SK-N-SH treated with all-trans-retinoic acid at 6 μM for 48 hours (cell line): ENCODE results near the gene TXLNA.

Experiments used
- ATAC-seq: fragments of 200-7000 bp; cut with Tn5 transposase; 3 replicates; pipeline ENCODE4 v1.9.1; 2020; ENCODE audit warnings: mild to moderate bottlenecking, moderate library complexity
- ARNTL ChIP-seq: fragments of 450-650 bp; formaldehyde crosslinking; IDR thresholded peaks from 2 replicates; pipeline ENCODE4 v1.5.0; 2020; ENCODE audit warnings: low read depth, mild to moderate bottlenecking, moderate library complexity, borderline replicate concordance
- BACH2 ChIP-seq: fragments of 250-450 bp; sonication (Bioruptor Pico); IDR thresholded peaks from 2 replicates; pipeline ENCODE4 v1.9.0; 2021; ENCODE audit warnings: mild to moderate bottlenecking, borderline replicate concordance
- CREB5 ChIP-seq: fragments of 250-450 bp; sonication (Bioruptor Pico); IDR thresholded peaks from 2 replicates; pipeline ENCODE4 v1.5.1; 2020; ENCODE audit warnings: low read depth, mild to moderate bottlenecking, moderate library complexity
- CSRNP3 ChIP-seq: fragments of 250-450 bp; sonication (Bioruptor Pico); IDR thresholded peaks from 2 replicates; pipeline ENCODE4 v1.5.1; 2021; ENCODE audit warnings: mild to moderate bottlenecking, moderate library complexity
- ISL1 ChIP-seq: fragments of 250-450 bp; sonication (Bioruptor Pico); IDR thresholded peaks from 2 replicates; pipeline ENCODE4 v2.1.2; 2022; ENCODE audit warnings: mild to moderate bottlenecking, moderate library complexity
- OSR1 ChIP-seq: fragments of 250-450 bp; sonication (Bioruptor Pico); IDR thresholded peaks from 2 replicates; pipeline ENCODE4 v1.8.0; 2022; ENCODE audit warnings: moderate library complexity, mild to moderate bottlenecking, inconsistent platforms
- PPARA ChIP-seq: fragments of 250-450 bp; sonication (Bioruptor Pico); IDR thresholded peaks from 2 replicates; pipeline ENCODE4 v1.5.0; 2020; ENCODE audit warnings: mild to moderate bottlenecking, borderline replicate concordance
- RARB ChIP-seq: fragments of 250-450 bp; sonication (Bioruptor Pico); IDR thresholded peaks from 2 replicates; pipeline ENCODE4 v1.8.0; 2021; ENCODE audit warnings: mild to moderate bottlenecking, moderate library complexity
- SNAI2 ChIP-seq: fragments of 250-450 bp; sonication (Bioruptor Pico); IDR thresholded peaks from 2 replicates; pipeline ENCODE4 v1.5.0; 2020; ENCODE audit warnings: mild to moderate bottlenecking, moderate library complexity
- TCF4 ChIP-seq: fragments of 250-450 bp; sonication (Bioruptor Pico); IDR thresholded peaks from 2 replicates; pipeline ENCODE4 v1.8.0; 2021; ENCODE audit warnings: mild to moderate bottlenecking, moderate library complexity, borderline replicate concordance
- TSHZ2 ChIP-seq: fragments of 250-450 bp; sonication (Bioruptor Pico); IDR thresholded peaks from 2 replicates; pipeline ENCODE4 v1.5.0; 2020; ENCODE audit warnings: mild to moderate bottlenecking, moderate library complexity
- ZC3H10 ChIP-seq: fragments of 250-450 bp; sonication (Bioruptor Pico); IDR thresholded peaks from 2 replicates; pipeline ENCODE4 v1.5.1; 2021; ENCODE audit warnings: mild to moderate bottlenecking, moderate library complexity
- ZFP3 ChIP-seq: fragments of 250-450 bp; sonication (Bioruptor Pico); IDR thresholded peaks from 2 replicates; pipeline ENCODE4 v1.5.0; 2020; ENCODE audit warnings: mild to moderate bottlenecking, moderate library complexity
- ZFP30 ChIP-seq: fragments of 450-650 bp; formaldehyde crosslinking; IDR thresholded peaks from 2 replicates; pipeline ENCODE4 v1.5.0; 2022; ENCODE audit warnings: mild to moderate bottlenecking, moderate library complexity
- ZNF565 ChIP-seq: fragments of 450-650 bp; formaldehyde crosslinking; conservative IDR thresholded peaks from 2 replicates; pipeline ENCODE4 v1.5.0; 2020; ENCODE audit warnings: low read depth, mild to moderate bottlenecking, moderate library complexity
- ZNF70 ChIP-seq: fragments of 450-650 bp; formaldehyde crosslinking; IDR thresholded peaks from 2 replicates; pipeline ENCODE4 v1.5.0; 2020; ENCODE audit warnings: mild to moderate bottlenecking, moderate library complexity
- ZNF8 ChIP-seq: fragments of 450-650 bp; formaldehyde crosslinking; IDR thresholded peaks from 2 replicates; pipeline ENCODE4 v1.5.0; 2020; ENCODE audit warnings: mild to moderate bottlenecking, moderate library complexity
- TF ChIP-seq, protein P1 (sequence below): fragments of 250-450 bp; sonication (Bioruptor Pico); IDR thresholded peaks from 2 replicates; pipeline ENCODE4 v1.8.0; 2020; ENCODE audit warnings: mild to moderate bottlenecking, moderate library complexity, borderline replicate concordance
- TF ChIP-seq, protein P2 (sequence below): fragments of 250-450 bp; sonication (Bioruptor Pico); IDR thresholded peaks from 2 replicates; pipeline ENCODE4 v1.8.0; 2021; ENCODE audit warnings: low read depth, mild to moderate bottlenecking, moderate library complexity, borderline replicate concordance

Gene TXLNA

DNA sequence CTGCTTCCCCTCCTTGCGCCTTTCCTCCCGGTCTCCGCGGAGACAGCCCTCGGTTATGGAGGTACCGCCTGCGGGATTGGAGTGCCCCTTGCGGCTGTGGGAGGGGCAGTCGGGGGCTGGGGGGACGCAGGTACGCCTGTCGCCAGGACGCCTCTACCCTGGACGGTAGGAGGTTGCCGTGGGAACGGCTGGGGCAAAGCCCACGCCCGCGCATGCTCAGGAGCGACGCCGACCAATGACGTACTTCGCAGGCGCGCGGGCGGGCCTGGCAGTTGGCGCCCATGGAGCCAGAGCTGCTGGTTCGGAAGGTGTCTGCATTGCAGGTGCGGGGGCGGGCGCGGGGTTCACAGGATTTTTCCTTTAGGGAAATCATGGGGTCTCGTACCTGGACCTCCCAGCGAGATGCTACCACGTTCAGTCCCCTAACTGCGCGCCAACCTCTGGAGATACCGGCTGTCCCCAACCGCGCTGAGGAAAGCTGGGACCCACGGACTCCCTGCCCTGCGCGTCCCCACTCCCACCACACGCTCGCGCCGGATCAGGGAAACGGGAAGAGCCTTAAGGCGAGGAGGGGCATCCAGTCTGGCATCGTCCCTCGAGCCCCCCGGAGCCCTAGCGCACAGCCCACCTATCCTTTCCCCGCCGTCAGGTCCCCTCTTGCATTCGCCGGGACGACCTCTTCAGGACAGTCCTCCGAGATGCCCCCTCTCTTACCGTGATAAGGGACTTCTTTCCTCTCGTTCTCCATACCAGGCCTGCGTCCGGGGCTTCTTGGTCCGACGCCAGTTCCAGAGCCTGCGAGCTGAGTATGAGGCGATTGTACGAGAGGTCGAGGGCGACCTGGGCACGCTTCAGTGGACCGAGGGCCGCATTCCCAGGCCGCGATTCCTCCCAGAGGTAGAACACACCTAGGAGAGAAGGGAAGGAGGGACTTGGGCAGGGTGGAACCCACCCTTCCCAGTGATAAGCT lies 26.2 kb downstream of the TXLNA start, which contains the start of gene IQCC:
Gene IQCC (plus strand): TSS at position 271 of the 970 bp plus-strand sequence. CDS start 11 bp downstream, at position 282.
- ATAC-seq, result peak; percentile 72
- TF ChIP-seq, protein P1, sequence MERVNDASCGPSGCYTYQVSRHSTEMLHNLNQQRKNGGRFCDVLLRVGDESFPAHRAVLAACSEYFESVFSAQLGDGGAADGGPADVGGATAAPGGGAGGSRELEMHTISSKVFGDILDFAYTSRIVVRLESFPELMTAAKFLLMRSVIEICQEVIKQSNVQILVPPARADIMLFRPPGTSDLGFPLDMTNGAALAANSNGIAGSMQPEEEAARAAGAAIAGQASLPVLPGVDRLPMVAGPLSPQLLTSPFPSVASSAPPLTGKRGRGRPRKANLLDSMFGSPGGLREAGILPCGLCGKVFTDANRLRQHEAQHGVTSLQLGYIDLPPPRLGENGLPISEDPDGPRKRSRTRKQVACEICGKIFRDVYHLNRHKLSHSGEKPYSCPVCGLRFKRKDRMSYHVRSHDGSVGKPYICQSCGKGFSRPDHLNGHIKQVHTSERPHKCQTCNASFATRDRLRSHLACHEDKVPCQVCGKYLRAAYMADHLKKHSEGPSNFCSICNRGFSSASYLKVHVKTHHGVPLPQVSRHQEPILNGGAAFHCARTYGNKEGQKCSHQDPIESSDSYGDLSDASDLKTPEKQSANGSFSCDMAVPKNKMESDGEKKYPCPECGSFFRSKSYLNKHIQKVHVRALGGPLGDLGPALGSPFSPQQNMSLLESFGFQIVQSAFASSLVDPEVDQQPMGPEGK (CRISPR knock-in tag), result no peak
- TF ChIP-seq CSRNP3 (CRISPR knock-in tag) (0 out of 2 replicates have a peak, but pooled peaks have one; percentile 38), ZNF70 (peak; percentile 77)

DNA sequence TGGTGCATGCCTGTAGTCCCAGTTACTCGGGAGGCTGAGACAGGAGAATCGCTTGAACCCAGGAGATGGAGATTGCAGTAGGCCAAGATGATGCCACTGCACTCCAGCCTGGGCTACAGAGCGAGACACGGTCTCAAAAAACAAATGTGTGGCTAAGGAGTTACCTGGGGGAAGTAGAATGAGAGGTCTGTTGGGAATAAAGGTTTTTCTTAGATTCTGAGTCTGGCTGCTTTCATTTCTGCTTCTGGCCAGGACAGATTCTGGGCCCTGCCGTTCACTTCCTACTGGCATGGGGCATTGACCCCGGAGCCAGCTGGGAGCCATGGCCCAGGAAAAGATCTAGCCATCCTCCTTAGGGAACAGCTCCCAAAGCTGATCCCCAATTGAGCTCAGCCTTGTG lies 29.0 kb downstream of the TXLNA start:
- TF ChIP-seq CREB5, result no peak
- no peak for TF ChIP-seq TCF4 (CRISPR knock-in tag)
- no peak for TF ChIP-seq RARB (CRISPR knock-in tag)
- TF ChIP-seq ARNTL, result no peak
- no peak for TF ChIP-seq TSHZ2
- no peak for TF ChIP-seq OSR1
- no peak for TF ChIP-seq ISL1
- no peak for TF ChIP-seq SNAI2 (CRISPR knock-in tag)
- TF ChIP-seq ZNF70, result no peak
- TF ChIP-seq CSRNP3 (CRISPR knock-in tag), result no peak
- TF ChIP-seq, protein P2, sequence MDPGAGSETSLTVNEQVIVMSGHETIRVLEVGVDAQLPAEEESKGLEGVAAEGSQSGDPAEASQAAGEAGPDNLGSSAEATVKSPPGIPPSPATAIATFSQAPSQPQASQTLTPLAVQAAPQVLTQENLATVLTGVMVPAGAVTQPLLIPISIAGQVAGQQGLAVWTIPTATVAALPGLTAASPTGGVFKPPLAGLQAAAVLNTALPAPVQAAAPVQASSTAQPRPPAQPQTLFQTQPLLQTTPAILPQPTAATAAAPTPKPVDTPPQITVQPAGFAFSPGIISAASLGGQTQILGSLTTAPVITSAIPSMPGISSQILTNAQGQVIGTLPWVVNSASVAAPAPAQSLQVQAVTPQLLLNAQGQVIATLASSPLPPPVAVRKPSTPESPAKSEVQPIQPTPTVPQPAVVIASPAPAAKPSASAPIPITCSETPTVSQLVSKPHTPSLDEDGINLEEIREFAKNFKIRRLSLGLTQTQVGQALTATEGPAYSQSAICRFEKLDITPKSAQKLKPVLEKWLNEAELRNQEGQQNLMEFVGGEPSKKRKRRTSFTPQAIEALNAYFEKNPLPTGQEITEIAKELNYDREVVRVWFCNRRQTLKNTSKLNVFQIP (CRISPR knock-in tag), result no peak
- TF ChIP-seq ZFP30 (CRISPR knock-in tag), result no peak
- TF ChIP-seq ZNF8 (CRISPR knock-in tag), result no peak
- no peak for TF ChIP-seq ZC3H10 (CRISPR knock-in tag)
- no peak for TF ChIP-seq BACH2 (CRISPR knock-in tag)
- TF ChIP-seq ZFP3 (CRISPR knock-in tag), result no peak
- no peak for TF ChIP-seq ZNF565 (CRISPR knock-in tag)
- ATAC-seq, result no peak

- no peak for TF ChIP-seq PPARA (CRISPR knock-in tag)
- no peak for TF ChIP-seq SNAI2 (CRISPR knock-in tag)
- TF ChIP-seq, protein P2 (CRISPR knock-in tag), result no peak
- TF ChIP-seq OSR1, result no peak
- TF ChIP-seq ZNF8 (CRISPR knock-in tag), result 0 out of 2 replicates have a peak, but pooled peaks have one; percentile 40
- TF ChIP-seq ZNF565 (CRISPR knock-in tag), result no peak
- no peak for TF ChIP-seq BACH2 (CRISPR knock-in tag)
- ATAC-seq, result peak; percentile 4; the same call in 2 of the 3 replicates
Observed at GRCh38 chr1:32208891-32209328, 29.4 kb downstream of the TXLNA start, which contains the start of gene DCDC2B. DCDC2B (plus strand) TSS chr1:32209089; CDS start chr1:32209094, 5 bp downstream.
